Astrocyte (in vitro differentiated cells and primary cell): Measurements from ENCODE around the gene PLEKHA5.

Experiments used
- CTCF ChIP-seq: IDR thresholded peaks from 2 replicates; pipeline ENCODE4 v1.5.1; 2011; ENCODE audit warnings: low read depth, mild to moderate bottlenecking, inconsistent platforms, low read length, moderate library complexity; ENCODE audit not compliant: insufficient read depth
- EZH2 ChIP-seq: IDR thresholded peaks from 2 replicates; pipeline ENCODE4 v1.6.1; 2012; ENCODE audit warnings: mild to moderate bottlenecking, low read length, inconsistent platforms; ENCODE audit not compliant: insufficient read depth

GRCh38 chr12:19288161-19288560 lies 158.6 kb downstream of the PLEKHA5 start:
- TF ChIP-seq CTCF = no peak
- no peak for TF ChIP-seq EZH2
